ENCODE data around the gene FAM3A.

- TF ChIP-seq CTCF (IDR thresholded peaks at IDR 0.05; ENCODE audit: poor library complexity) (no peak), EZH2 (IDR thresholded peaks at IDR 0.05; ENCODE audit: borderline replicate concordance) (no peak), EZH2phosphoT487 (IDR thresholded peaks at IDR 0.05; ENCODE audit: low read depth, severe bottlenecking, unreplicated experiment) (no peak)
Measured at GRCh38 chrX:154467556-154467955, 48.5 kb downstream of the FAM3A start.
